Astrocyte of the cerebellum (primary cell): ENCODE results near the gene SAFB2.

ENCODE experiments used
- DNase-seq: peaks from one replicate; pipeline ENCODE4 v3.0.0-alpha.2; 2011; ENCODE audit warnings: low read depth
- H3K4me3 ChIP-seq: 2 replicates; pipeline ENCODE4 v1.5.1; 2011; ENCODE audit warnings: mild to moderate bottlenecking, low read depth, low read length, moderate library complexity
- in situ Hi-C: cut with HindIII; loops from 2 replicates; pipeline ENCODE4 v1.10.0; 2017; ENCODE audit warnings: low sequenced_read_pairs
- TF ChIP-seq, protein P1 (sequence below): IDR thresholded peaks from 2 replicates; pipeline ENCODE4 v1.5.1; 2012; ENCODE audit warnings: low read length, low read depth, moderate library complexity, mild to moderate bottlenecking; ENCODE audit errors: missing control alignments

SAFB2 gene

GRCh38 chr19:5648464-5648863 is 25.9 kb upstream of the SAFB2 start:
- TF ChIP-seq, protein P1, sequence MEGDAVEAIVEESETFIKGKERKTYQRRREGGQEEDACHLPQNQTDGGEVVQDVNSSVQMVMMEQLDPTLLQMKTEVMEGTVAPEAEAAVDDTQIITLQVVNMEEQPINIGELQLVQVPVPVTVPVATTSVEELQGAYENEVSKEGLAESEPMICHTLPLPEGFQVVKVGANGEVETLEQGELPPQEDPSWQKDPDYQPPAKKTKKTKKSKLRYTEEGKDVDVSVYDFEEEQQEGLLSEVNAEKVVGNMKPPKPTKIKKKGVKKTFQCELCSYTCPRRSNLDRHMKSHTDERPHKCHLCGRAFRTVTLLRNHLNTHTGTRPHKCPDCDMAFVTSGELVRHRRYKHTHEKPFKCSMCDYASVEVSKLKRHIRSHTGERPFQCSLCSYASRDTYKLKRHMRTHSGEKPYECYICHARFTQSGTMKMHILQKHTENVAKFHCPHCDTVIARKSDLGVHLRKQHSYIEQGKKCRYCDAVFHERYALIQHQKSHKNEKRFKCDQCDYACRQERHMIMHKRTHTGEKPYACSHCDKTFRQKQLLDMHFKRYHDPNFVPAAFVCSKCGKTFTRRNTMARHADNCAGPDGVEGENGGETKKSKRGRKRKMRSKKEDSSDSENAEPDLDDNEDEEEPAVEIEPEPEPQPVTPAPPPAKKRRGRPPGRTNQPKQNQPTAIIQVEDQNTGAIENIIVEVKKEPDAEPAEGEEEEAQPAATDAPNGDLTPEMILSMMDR, result no peak
- DNase-seq, result no peak
- no peak overlapping the region for H3K4me3 ChIP-seq
- in situ Hi-C loops, result no loop called here

GRCh38 chr19:5646703-5647102 is 24.1 kb upstream of the SAFB2 start:
- no peak overlapping the region for H3K4me3 ChIP-seq
- TF ChIP-seq, protein P1, result no peak
- in situ Hi-C loops, result no loop called here
- no peak for DNase-seq

- TF ChIP-seq, protein P1, result no peak
- DNase-seq, result no peak
- H3K4me3 ChIP-seq, result no peak overlapping the region
- in situ Hi-C loops, result no loop called here
Measured at GRCh38 chr19:5645409-5645808, 22.8 kb upstream of the SAFB2 start.

GRCh38 chr19:5644037-5644436 is 21.5 kb upstream of the SAFB2 start:
- in situ Hi-C loops, result no loop called here
- no peak overlapping the region for H3K4me3 ChIP-seq
- TF ChIP-seq, protein P1, result no peak
- DNase-seq, result no peak

DNA sequence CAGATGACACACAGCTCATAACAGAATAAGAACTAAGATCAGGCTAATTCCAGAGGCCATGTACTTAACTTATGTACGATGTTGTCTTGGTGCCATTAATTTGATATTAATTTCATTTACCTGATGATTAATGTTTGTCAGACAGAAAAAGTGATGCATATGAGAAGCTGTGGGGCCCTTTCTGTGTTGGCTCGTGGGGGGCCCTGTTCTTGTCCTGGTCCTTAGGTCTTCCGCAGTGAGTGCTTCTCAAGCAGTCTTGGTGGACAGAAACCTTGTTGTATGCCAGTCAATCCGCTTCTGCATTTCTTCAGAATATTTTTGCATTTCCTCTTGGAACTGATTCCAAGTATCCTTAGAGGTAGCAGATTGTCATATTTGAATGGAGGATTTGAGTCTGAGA is 20.5 kb upstream of the SAFB2 start:
- H3K4me3 ChIP-seq, result no peak overlapping the region
- TF ChIP-seq, protein P1, result no peak
- in situ Hi-C loops, result no loop called here
- DNase-seq, result no peak

DNA sequence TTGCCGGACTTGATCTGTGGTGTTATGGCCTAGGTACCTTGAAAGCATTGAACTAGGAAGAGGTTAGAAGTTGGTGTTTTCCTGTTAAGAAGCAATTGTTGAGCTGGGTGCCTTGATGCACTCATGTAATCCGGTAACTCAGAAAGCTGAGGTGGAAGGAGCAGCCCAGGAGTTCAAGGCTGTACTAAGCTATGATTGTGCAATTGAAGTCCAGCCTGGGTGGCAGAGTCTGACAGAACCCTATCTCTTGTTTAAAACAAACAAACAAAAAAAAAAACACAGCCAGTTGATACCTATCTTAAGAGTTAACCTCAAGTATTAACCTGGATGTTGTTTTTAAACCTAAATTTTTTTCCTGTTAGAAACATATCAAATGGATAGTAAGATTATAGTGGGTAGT is 19.6 kb upstream of the SAFB2 start:
- no peak overlapping the region for H3K4me3 ChIP-seq
- in situ Hi-C loops, result no loop called here
- DNase-seq, result no peak
- TF ChIP-seq, protein P1, result no peak

DNA sequence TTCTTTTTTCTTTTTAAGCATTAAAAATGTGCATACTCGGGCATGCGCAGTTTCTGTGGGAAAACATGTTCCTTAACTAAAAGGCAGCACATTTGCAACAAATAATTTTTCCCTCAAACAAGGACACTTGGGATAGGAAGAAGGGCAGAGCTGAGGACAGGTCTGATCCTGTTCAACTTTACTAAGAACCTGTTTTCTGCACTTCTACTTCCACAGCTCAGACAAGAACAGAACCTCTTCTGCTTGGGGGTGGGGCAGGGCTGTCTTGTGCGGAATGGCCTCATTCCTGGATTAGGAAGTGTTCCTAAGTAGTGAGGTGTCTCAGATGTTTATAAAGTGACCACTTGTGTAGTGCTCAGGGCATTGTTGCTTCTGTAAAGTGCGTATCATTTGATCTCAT is 18.6 kb upstream of the SAFB2 start:
- DNase-seq, result no peak
- H3K4me3 ChIP-seq, result no peak overlapping the region
- TF ChIP-seq, protein P1, result no peak
- in situ Hi-C loops, result no loop called here
